Esophagus muscularis mucosa (tissue), 4 donors: Measurements from ENCODE around the gene RASL11B. TPM values are rescaled to one million over a fixed set of nuclear protein-coding genes. Genes with fewer than 3 reads are reported as not detected.

Source experiments
- DNase-seq: peaks from one replicate; pipeline ENCODE4 v3.0.0-alpha.2; 2017; ENCODE audit errors: extremely low spot score
- H3K27ac ChIP-seq, 4 donors: fragments of 200-600 bp; sonication (generic); replicated peaks in 1 of 4; 1 replicate in 3 of 4; 2 replicates in 1 of 4; pipeline ENCODE4 v1.5.1; 2016 to 2019; ENCODE audit warnings: mild to moderate bottlenecking in 1 of 4
- H3K27me3 ChIP-seq, 4 donors: fragments of 200-600 bp; sonication (generic); one replicate each; pipeline versions ENCODE4 v1.5.1 to v1.6.0; 2016 to 2019
- H3K36me3 ChIP-seq, 4 donors: fragments of 200-600 bp; sonication (generic); one replicate each; pipeline ENCODE4 v1.5.1; 2016 to 2019
- H3K4me1 ChIP-seq, 4 donors: fragments of 200-600 bp; sonication (generic); one replicate each; pipeline ENCODE4 v1.5.1; 2016 to 2019
- H3K4me3 ChIP-seq, 4 donors: fragments of 200-600 bp; sonication (generic); 1 replicate in 2 of 4; 2 replicates in 2 of 4; pipeline ENCODE4 v1.5.1; 2016 to 2019; ENCODE audit warnings: mild to moderate bottlenecking in 4 of 4, moderate library complexity in 1 of 4
- H3K9me3 ChIP-seq, 4 donors: fragments of 200-600 bp; sonication (generic); 1 replicate in 3 of 4; 2 replicates in 1 of 4; pipeline ENCODE4 v1.5.1; 2016 to 2019
- EP300 ChIP-seq: sonication (generic); formaldehyde crosslinking; IDR thresholded peaks from one replicate; pipeline ENCODE4 v1.6.1; 2017; ENCODE audit warnings: antibody characterized with exemption
- POLR2A ChIP-seq: fragments of 450-650 bp; IDR thresholded peaks from one replicate; pipeline ENCODE4 v1.6.1; 2017; ENCODE audit warnings: antibody characterized with exemption, moderate library complexity, mild to moderate bottlenecking, low read depth
- POLR2AphosphoS5 ChIP-seq, 2 donors: sonication (generic); formaldehyde crosslinking; IDR thresholded peaks; one replicate each; pipeline ENCODE4 v1.6.1; 2017; ENCODE audit warnings: antibody characterized with exemption in 2 of 2
- WGBS: methylation state at CpG from one replicate; pipeline ENCODE4 v1.1.5; 2018; 5-methylcytosine and 5-hydroxymethylcytosine counted together
- intact Hi-C: fragments of 100-400 bp; cut with DNase I; formaldehyde crosslinking; loops from one replicate; pipeline ENCODE4 v1.15.1; 2023
- total RNA-seq, 4 donors: library from RNA; depleted of rRNA; stranded (reverse); fragments of >200 nt; gene quantifications; one replicate each; pipeline versions ENCODE4 v1.1.0 to v1.2.1, GENCODE V29; 2016
- TF ChIP-seq, protein P1 (sequence below), 3 experiments: fragments of 200-600 bp in 2 of 3; fragments of 450-650 bp in 1 of 3; sonication (generic) in 2 of 3; IDR thresholded peaks; one replicate each; pipeline ENCODE4 v1.5.1; 2017 to 2019; ENCODE audit warnings: antibody characterized with exemption in 3 of 3, mild to moderate bottlenecking in 2 of 3, moderate library complexity in 1 of 3

Gene RASL11B, protein sequence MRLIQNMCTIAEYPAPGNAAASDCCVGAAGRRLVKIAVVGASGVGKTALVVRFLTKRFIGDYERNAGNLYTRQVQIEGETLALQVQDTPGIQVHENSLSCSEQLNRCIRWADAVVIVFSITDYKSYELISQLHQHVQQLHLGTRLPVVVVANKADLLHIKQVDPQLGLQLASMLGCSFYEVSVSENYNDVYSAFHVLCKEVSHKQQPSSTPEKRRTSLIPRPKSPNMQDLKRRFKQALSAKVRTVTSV
- total RNA-seq = 1 to 10 TPM in 3 of 4 donors, under 1 TPM in 1; 0.83 to 2.3 (median 1.3) TPM

- H3K4me3 ChIP-seq = peak within 1 kb of the TSS; percentile 70 to 89 (median 71)
- H3K36me3 ChIP-seq = peaks cover 0 to 9% (median 0%) of the 10 kb centered on the region in 4 donors
- peak within 1 kb of the TSS; percentile 29 to 57 (median 50) for H3K27ac ChIP-seq
- H3K27me3 ChIP-seq = peaks cover 0 to 26% (median 8%) of the 10 kb centered on the region in 4 donors
- DNase-seq = no peak
- peaks cover 15 to 33% (median 30%) of the 10 kb centered on the region in 4 donors for H3K4me1 ChIP-seq
- peaks cover 0 to 8% (median 7%) of the 10 kb centered on the region in 4 donors for H3K9me3 ChIP-seq
- intact Hi-C loops = loop anchor here (5.0 kb wide), 2 partner anchors 35 to 140 kb away; no protein-coding TSS in a partner anchor
- TF ChIP-seq EP300 (no peak), POLR2AphosphoS5 (IDR thresholded peaks at IDR 0.05) (peak; percentile 36 to 56)
- TF ChIP-seq, protein P1, sequence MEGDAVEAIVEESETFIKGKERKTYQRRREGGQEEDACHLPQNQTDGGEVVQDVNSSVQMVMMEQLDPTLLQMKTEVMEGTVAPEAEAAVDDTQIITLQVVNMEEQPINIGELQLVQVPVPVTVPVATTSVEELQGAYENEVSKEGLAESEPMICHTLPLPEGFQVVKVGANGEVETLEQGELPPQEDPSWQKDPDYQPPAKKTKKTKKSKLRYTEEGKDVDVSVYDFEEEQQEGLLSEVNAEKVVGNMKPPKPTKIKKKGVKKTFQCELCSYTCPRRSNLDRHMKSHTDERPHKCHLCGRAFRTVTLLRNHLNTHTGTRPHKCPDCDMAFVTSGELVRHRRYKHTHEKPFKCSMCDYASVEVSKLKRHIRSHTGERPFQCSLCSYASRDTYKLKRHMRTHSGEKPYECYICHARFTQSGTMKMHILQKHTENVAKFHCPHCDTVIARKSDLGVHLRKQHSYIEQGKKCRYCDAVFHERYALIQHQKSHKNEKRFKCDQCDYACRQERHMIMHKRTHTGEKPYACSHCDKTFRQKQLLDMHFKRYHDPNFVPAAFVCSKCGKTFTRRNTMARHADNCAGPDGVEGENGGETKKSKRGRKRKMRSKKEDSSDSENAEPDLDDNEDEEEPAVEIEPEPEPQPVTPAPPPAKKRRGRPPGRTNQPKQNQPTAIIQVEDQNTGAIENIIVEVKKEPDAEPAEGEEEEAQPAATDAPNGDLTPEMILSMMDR (IDR thresholded peaks at IDR 0.05) = peak in 2 of 3 experiments; percentile 25 to 60
- WGBS = 2% methylated on average over 12 of the region's 94 CpGs
Measured at GRCh38 chr4:52861879-52862616, at the start of gene RASL11B. Gene RASL11B (plus strand): TSS chr4:52862317. CDS start chr4:52862508, 191 bp downstream.

- H3K4me1 ChIP-seq = no peaks in the 10 kb centered on the region
- H3K9me3 ChIP-seq = no peaks in the 10 kb centered on the region
- H3K27ac ChIP-seq = no peak overlapping the region
- TF ChIP-seq, protein P1 (IDR thresholded peaks at IDR 0.05) = no peak
- no peak for TF ChIP-seq POLR2AphosphoS5 (IDR thresholded peaks at IDR 0.05)
- no peak for TF ChIP-seq POLR2A
- TF ChIP-seq EP300 = no peak
- DNase-seq = peak; percentile 68
- no peaks in the 10 kb centered on the region for H3K27me3 ChIP-seq
- no peak overlapping the region for H3K4me3 ChIP-seq
- 87% methylated on average over 4 of the region's 4 CpGs for WGBS
- no peaks in the 10 kb centered on the region for H3K36me3 ChIP-seq
- intact Hi-C loops = no loop called here
Measured at GRCh38 chr4:52813546-52813945, 48.6 kb upstream of the RASL11B start.

DNA sequence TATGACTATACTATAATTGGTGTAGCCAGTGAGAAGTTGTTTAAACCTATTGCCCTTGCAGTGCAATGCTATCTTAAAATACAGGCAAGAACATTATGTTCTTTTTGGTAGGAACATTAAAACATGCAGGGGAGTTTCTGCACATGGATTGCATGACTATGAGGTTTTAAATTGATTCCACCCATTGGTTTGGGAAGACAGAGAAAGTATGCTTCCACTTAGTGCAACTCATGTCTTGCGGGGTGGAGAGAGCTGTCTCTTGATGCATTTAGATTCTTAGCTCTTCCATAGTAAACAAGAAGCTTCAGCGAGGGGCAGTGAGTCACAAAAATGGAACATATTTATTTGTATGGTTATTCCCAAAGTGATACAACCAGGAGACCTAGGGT is 39.5 kb upstream of the RASL11B start:
- DNase-seq = no peak
- H3K4me3 ChIP-seq = no peak overlapping the region
- no peak for TF ChIP-seq EP300
- TF ChIP-seq, protein P1 (IDR thresholded peaks at IDR 0.05) = no peak
- TF ChIP-seq POLR2AphosphoS5 (IDR thresholded peaks at IDR 0.05) = peak in 1 of 2 donors; percentile 23
- no peak for TF ChIP-seq POLR2A
- H3K4me1 ChIP-seq = peaks cover 14 to 35% (median 33%) of the 10 kb centered on the region in 4 donors
- intact Hi-C loops = no loop called here
- H3K27me3 ChIP-seq = no peaks in the 10 kb centered on the region
- no peaks in the 10 kb centered on the region for H3K9me3 ChIP-seq
- no peaks in the 10 kb centered on the region for H3K36me3 ChIP-seq
- WGBS = 90% methylated on average over 2 of the region's 2 CpGs
- H3K27ac ChIP-seq = peak overlapping the region in 3 of 4 donors; percentile 6 to 48 (median 36)

DNA sequence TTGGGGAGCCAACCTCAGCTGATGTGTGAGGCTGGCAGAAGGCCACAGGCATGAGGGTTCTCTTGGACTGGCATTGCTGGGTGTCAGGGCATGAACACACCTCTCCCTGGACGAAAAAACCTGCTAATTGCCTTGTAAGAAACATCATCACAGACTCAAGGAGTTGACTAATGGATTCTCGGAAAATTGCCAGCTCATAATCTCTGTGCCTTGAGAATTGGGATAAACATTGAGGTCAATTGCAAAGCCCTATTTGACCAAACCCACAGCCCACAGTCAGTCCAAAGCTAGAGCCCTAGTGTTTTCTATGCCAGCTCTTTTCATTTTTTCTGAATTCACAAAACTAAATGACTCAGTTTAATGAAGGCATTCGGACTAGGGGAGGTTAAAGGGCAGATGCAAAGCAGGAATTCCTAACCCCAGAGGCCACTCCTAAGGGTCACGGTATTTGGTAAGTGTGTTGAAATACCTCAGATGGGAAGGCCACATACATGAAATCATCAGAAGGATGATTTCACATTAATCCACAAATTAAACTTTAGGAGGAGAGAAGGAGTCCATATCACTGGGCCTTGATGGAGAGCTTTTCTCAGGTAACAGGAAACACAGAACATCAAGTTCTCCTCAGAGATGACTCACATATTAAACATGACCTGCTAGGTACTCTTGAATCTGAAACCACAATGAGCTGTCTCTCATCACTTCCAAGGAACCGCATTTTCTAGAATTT is 39.0 kb upstream of the RASL11B start:
- Histone ChIP-seq H3K4me3 (no peak overlapping the region), H3K27me3 (no peaks in the 10 kb centered on the region), H3K4me1 (peaks cover 14 to 35% (median 33%) of the 10 kb centered on the region in 4 donors), H3K36me3 (no peaks in the 10 kb centered on the region), H3K27ac (peak overlapping the region; percentile 36 to 51 (median 39)), H3K9me3 (no peaks in the 10 kb centered on the region)
- WGBS = 84% methylated on average over 5 of the region's 5 CpGs
- DNase-seq = peak; percentile 81
- TF ChIP-seq EP300 = no peak
- TF ChIP-seq POLR2AphosphoS5 (IDR thresholded peaks at IDR 0.05) = no peak
- no peak for TF ChIP-seq POLR2A
- TF ChIP-seq, protein P1 (IDR thresholded peaks at IDR 0.05) = no peak
- intact Hi-C loops = no loop called here
